GM12878 (cell line): ENCODE data around the gene RSL24D1. TPM values are rescaled to one million over a fixed set of nuclear protein-coding genes. Genes with fewer than 3 reads are reported as not detected.
A peak's percentile ranks its signal among the peaks of the same experiment; 100 is the strongest.

Source experiments
- BACH1 ChIP-seq: fragments of 450-650 bp; IDR thresholded peaks from 2 replicates; pipeline ENCODE4 v1.6.1; 2017; ENCODE audit warnings: mild to moderate bottlenecking, borderline replicate concordance
- BHLHE40 ChIP-seq, 2 experiments: fragments of 450-650 bp in 1 of 2; IDR thresholded peaks; 2 replicates each; pipeline ENCODE4 v1.6.1; 2011 to 2017; ENCODE audit warnings: low read depth in 2 of 2, borderline replicate concordance in 1 of 2, improper control_type of control experiment in 1 of 2, low read length in 1 of 2, mild to moderate bottlenecking in 1 of 2
- BMI1 ChIP-seq: fragments of 450-650 bp; IDR thresholded peaks from 2 replicates; pipeline ENCODE4 v1.6.1; 2016; ENCODE audit warnings: mild to moderate bottlenecking, moderate library complexity, borderline replicate concordance
- CHD2 ChIP-seq: IDR thresholded peaks from 2 replicates; pipeline ENCODE4 v1.6.1; 2011; ENCODE audit warnings: low read depth, low read length, improper control_type of control experiment, borderline replicate concordance
- DPF2 ChIP-seq: fragments of 450-650 bp; IDR thresholded peaks from 2 replicates; pipeline ENCODE4 v1.6.1; 2017; ENCODE audit warnings: mild to moderate bottlenecking
- ETV6 ChIP-seq, 2 experiments: fragments of 450-650 bp in 1 of 2; IDR thresholded peaks in 1 of 2; conservative IDR thresholded peaks in 1 of 2; 2 replicates each; pipeline ENCODE4 v1.6.1; 2014; ENCODE audit warnings: antibody characterized with exemption in 1 of 2, borderline replicate concordance in 1 of 2, low read depth in 1 of 2, mild to moderate bottlenecking in 1 of 2, moderate library complexity in 1 of 2
- EZH2 ChIP-seq: IDR thresholded peaks from 2 replicates; pipeline ENCODE4 v1.6.1; 2012; ENCODE audit warnings: low read depth, mild to moderate bottlenecking, control low read depth, inconsistent platforms, low read length, borderline replicate concordance; ENCODE audit not compliant: control insufficient read depth
- HCFC1 ChIP-seq: fragments of 150-350 bp; IDR thresholded peaks from 2 replicates; pipeline ENCODE4 v1.6.1; 2014; ENCODE audit warnings: low read length
- HDAC2 ChIP-seq: fragments of 200-600 bp; sonication (generic); IDR thresholded peaks from 2 replicates; pipeline ENCODE4 v1.6.1; 2017
- JUNB ChIP-seq: IDR thresholded peaks from 2 replicates; pipeline ENCODE4 v1.6.1; 2016; ENCODE audit warnings: antibody characterized with exemption, mild to moderate bottlenecking
- KAT2A ChIP-seq: conservative IDR thresholded peaks from 2 replicates; pipeline ENCODE4 v1.6.1; 2011; ENCODE audit warnings: low read depth, low read length; ENCODE audit not compliant: control insufficient read depth
- MYB ChIP-seq: fragments of 150-350 bp; IDR thresholded peaks from 2 replicates; pipeline ENCODE4 v1.6.1; 2014; ENCODE audit warnings: mild to moderate bottlenecking, low read depth, low read length, borderline replicate concordance
- MYC ChIP-seq: IDR thresholded peaks from 2 replicates; pipeline ENCODE4 v1.6.1; 2011; ENCODE audit warnings: mild to moderate bottlenecking, low read length, moderate library complexity, inconsistent platforms; ENCODE audit not compliant: insufficient read depth, insufficient replicate concordance, insufficient read length, severe bottlenecking
- NFYA ChIP-seq: IDR thresholded peaks from 2 replicates; pipeline ENCODE4 v1.6.1; 2011; ENCODE audit warnings: low read depth, mild to moderate bottlenecking, low read length, improper control_type of control experiment, borderline replicate concordance
- NR2F1 ChIP-seq: fragments of 450-650 bp; conservative IDR thresholded peaks from 2 replicates; pipeline ENCODE4 v1.6.1; 2017; ENCODE audit warnings: mild to moderate bottlenecking
- PML ChIP-seq: IDR thresholded peaks from 2 replicates; pipeline ENCODE4 v1.6.1; 2012; ENCODE audit warnings: low read length, inconsistent platforms
- POU2F2 ChIP-seq: IDR thresholded peaks from 3 replicates; pipeline ENCODE4 v1.6.1; 2011; ENCODE audit warnings: low read depth, mild to moderate bottlenecking, low read length, borderline replicate concordance
- RFX5 ChIP-seq: IDR thresholded peaks from 2 replicates; pipeline ENCODE4 v1.6.1; 2011; ENCODE audit warnings: low read depth, low read length, improper control_type of control experiment
- SMARCA5 ChIP-seq: fragments of 450-650 bp; IDR thresholded peaks from 2 replicates; pipeline ENCODE4 v1.6.1; 2017; ENCODE audit warnings: mild to moderate bottlenecking
- SMC3 ChIP-seq: IDR thresholded peaks from 2 replicates; pipeline ENCODE4 v1.6.1; 2011; ENCODE audit warnings: low read length, improper control_type of control experiment, borderline replicate concordance
- SPI1 ChIP-seq: IDR thresholded peaks from 2 replicates; pipeline ENCODE4 v1.6.1; 2011; ENCODE audit warnings: low read depth, mild to moderate bottlenecking, low read length, moderate library complexity, borderline replicate concordance; ENCODE audit not compliant: insufficient read depth
- SRF ChIP-seq, 2 experiments: IDR thresholded peaks; 2 replicates each; pipeline ENCODE4 v1.6.1; 2011; ENCODE audit warnings: low read depth in 2 of 2, low read length in 2 of 2, mild to moderate bottlenecking in 1 of 2, moderate library complexity in 1 of 2
- WRNIP1 ChIP-seq: IDR thresholded peaks from 2 replicates; pipeline ENCODE4 v1.6.1; 2011; ENCODE audit warnings: low read depth, low read length, improper control_type of control experiment, borderline replicate concordance
- YY1 ChIP-seq: IDR thresholded peaks from 2 replicates; pipeline ENCODE4 v1.6.1; 2011; ENCODE audit warnings: low read depth, mild to moderate bottlenecking, low read length
- ZNF207 ChIP-seq: fragments of 450-650 bp; IDR thresholded peaks from 2 replicates; pipeline ENCODE4 v1.6.1; 2014; ENCODE audit warnings: antibody characterized with exemption, mild to moderate bottlenecking, borderline replicate concordance
- ZNF217 ChIP-seq: fragments of 450-650 bp; IDR thresholded peaks from 2 replicates; pipeline ENCODE4 v1.6.1; 2017; ENCODE audit warnings: antibody characterized with exemption, mild to moderate bottlenecking
- polyA plus RNA-seq, 11 experiments: library from polyadenylated mRNA; depleted of rRNA in 4 of 11; unstranded in 6 of 11; stranded (reverse) in 5 of 11; fragments of >200 nt; fragmentation: Nextera tagmentation in 4 of 11; fragmentation: Illumina TruSeq in 1 of 11; extraction: Ambion mirVana in 4 of 11; extraction: Trizol in 1 of 11; gene quantifications; 1 replicate in 1 of 11; 2 replicates in 10 of 11; pipeline versions ENCODE4 v1.2.1 to v1.2.3, GENCODE V29; 2011 to 2016; ENCODE audit warnings: inconsistent platforms in 2 of 11, missing spikeins in 2 of 11, low read depth in 1 of 11
- total RNA-seq, 4 experiments: library from RNA; depleted of rRNA in 3 of 4; stranded (reverse); fragments of >200 nt in 3 of 4; fragmentation: Illumina TruSeq in 1 of 4; extraction: Trizol in 1 of 4; gene quantifications; 2 replicates each; pipeline versions ENCODE4 v1.2.1 to v1.2.3, GENCODE V29; 2013 to 2021
- TF ChIP-seq, protein P1 (sequence below): fragments of 450-650 bp; formaldehyde crosslinking; IDR thresholded peaks from 2 replicates; pipeline ENCODE4 v1.5.0; 2022; ENCODE audit warnings: mild to moderate bottlenecking, missing genetic modification characterization

Gene RSL24D1
- total and polyA plus RNA-seq, 10 of the 15 experiments (the other 5 are each of a cell fraction or from before 2014, with no cell fraction given): 94.9 to 249 (median 121) TPM

DNA sequence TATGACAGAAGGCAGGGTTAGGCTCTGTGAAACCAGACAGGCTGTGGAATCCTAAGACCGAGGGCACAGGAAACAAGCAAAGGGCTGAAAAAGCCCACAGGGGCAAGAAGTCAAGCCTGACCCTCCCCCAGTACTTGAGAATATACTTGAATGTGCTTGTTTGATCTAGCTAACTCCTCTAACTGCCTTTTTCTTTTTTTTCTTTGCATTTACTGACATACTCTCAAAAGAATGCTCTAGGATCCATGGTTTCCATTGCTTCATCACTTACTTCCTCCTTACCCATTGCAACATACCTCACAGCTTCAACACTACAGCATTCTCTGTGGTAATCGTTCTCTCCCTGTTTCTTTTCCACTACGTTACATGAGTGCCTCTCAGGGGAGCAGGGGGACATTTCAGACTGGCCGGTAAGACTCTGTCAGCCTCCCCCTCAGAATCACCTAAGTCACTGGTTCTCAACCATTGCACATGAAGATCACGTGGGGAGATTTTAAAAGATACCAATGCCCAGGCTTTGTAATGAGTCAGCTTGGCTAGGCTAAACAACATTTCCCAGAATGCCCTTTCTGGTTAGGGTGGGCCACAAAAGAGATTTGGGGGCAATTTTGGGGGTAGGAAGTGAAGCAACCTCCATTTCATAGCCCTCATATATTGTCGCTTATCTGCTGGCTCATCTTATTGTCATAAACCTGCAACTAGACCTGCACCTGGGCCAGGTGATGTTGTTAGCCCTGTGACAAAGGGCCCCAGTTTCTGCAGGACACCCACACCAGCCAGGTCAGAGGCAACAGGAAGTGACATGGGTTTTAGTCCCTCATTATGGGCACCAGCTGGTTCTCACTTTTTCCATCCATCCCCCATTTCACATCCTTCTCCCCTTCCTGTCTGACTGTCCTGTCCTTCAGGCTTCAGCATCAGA lies 24.6 kb upstream of the RSL24D1 start (continued):
- TF ChIP-seq, protein P1, sequence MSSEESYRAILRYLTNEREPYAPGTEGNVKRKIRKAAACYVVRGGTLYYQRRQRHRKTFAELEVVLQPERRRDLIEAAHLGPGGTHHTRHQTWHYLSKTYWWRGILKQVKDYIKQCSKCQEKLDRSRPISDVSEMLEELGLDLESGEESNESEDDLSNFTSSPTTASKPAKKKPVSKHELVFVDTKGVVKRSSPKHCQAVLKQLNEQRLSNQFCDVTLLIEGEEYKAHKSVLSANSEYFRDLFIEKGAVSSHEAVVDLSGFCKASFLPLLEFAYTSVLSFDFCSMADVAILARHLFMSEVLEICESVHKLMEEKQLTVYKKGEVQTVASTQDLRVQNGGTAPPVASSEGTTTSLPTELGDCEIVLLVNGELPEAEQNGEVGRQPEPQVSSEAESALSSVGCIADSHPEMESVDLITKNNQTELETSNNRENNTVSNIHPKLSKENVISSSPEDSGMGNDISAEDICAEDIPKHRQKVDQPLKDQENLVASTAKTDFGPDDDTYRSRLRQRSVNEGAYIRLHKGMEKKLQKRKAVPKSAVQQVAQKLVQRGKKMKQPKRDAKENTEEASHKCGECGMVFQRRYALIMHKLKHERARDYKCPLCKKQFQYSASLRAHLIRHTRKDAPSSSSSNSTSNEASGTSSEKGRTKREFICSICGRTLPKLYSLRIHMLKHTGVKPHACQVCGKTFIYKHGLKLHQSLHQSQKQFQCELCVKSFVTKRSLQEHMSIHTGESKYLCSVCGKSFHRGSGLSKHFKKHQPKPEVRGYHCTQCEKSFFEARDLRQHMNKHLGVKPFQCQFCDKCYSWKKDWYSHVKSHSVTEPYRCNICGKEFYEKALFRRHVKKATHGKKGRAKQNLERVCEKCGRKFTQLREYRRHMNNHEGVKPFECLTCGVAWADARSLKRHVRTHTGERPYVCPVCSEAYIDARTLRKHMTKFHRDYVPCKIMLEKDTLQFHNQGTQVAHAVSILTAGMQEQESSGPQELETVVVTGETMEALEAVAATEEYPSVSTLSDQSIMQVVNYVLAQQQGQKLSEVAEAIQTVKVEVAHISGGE (CRISPR knock-in tag): no peak
- TF ChIP-seq WRNIP1 (no peak), SPI1 (no peak), DPF2 (0 out of 2 replicates have a peak, but pooled peaks have one; percentile 38), CHD2 (0 out of 2 replicates have a peak, but pooled peaks have one; percentile 11), MYB (peak; percentile 34; the same call in 1 of the 2 replicates), PML (0 out of 2 replicates have a peak, but pooled peaks have one; percentile 35), SRF (IDR thresholded peaks at IDR 0.05; ENCODE audit: low read depth in 2 of 2, low read length in 2 of 2) (no peak), SMARCA5 (no peak), RFX5 (no peak), BMI1 (no peak), ETV6 (conservative IDR thresholded peaks at IDR 0.05 in 1 of 2, IDR thresholded peaks at IDR 0.05 in 1 of 2; ENCODE audit: borderline replicate concordance in 1 of 2, low read depth in 1 of 2) (no peak; a peak in 1 of 4 replicates), MYC (no peak), HDAC2 (no peak), BACH1 (no peak), SMC3 (no peak), NR2F1 (peak; percentile 44), JUNB (no peak), POU2F2 (no peak), ZNF217 (no peak), BHLHE40 (IDR thresholded peaks at IDR 0.05; ENCODE audit: borderline replicate concordance in 1 of 2, low read depth in 2 of 2, low read length in 1 of 2) (peak; percentile 75 to 82; a peak in 3 of 4 replicates), KAT2A (no peak), NFYA (no peak), HCFC1 (no peak), YY1 (peak; percentile 56), ZNF207 (no peak), EZH2 (no peak)
